Prostate gland (tissue), 2 donors: ENCODE data around the gene CTCF. TPM values are rescaled to one million over a fixed set of nuclear protein-coding genes. Genes with fewer than 3 reads are reported as not detected.

Experiments used
- DNase-seq: peaks from one replicate; pipeline ENCODE4 v3.0.0-alpha.2; 2019; ENCODE audit warnings: low spot score
- H3K27ac ChIP-seq, 2 donors: fragments of 200-600 bp; sonication (generic); 2 replicates each; pipeline ENCODE4 v1.5.1; 2017 to 2019
- H3K27me3 ChIP-seq: fragments of 200-600 bp; sonication (generic); replicated peaks from 2 replicates; pipeline ENCODE4 v1.5.1; 2019; ENCODE audit not compliant: insufficient read depth
- H3K36me3 ChIP-seq, 2 donors: fragments of 200-600 bp; sonication (generic); 1 replicate in 1 of 2; 2 replicates in 1 of 2; pipeline versions ENCODE4 v1.5.1 to v1.8.1; 2017 to 2019
- H3K4me1 ChIP-seq: fragments of 200-600 bp; sonication (generic); replicated peaks from 2 replicates; pipeline ENCODE4 v1.5.1; 2019
- H3K4me3 ChIP-seq, 2 donors: fragments of 200-600 bp; sonication (generic); 2 replicates each; pipeline ENCODE4 v1.5.1; 2017 to 2019
- H3K9me3 ChIP-seq: fragments of 200-600 bp; sonication (generic); 2 replicates; pipeline ENCODE4 v1.5.1; 2017
- POLR2A ChIP-seq: fragments of 450-650 bp; IDR thresholded peaks from one replicate; pipeline ENCODE4 v1.6.1; 2016; ENCODE audit warnings: antibody characterized with exemption, mild to moderate bottlenecking
- POLR2AphosphoS5 ChIP-seq: sonication (generic); formaldehyde crosslinking; IDR thresholded peaks from one replicate; pipeline ENCODE4 v1.6.1; 2017; ENCODE audit warnings: antibody characterized with exemption
- WGBS: methylation state at CpG from one replicate; pipeline ENCODE4 v1.1.5; 2018; 5-methylcytosine and 5-hydroxymethylcytosine counted together
- intact Hi-C: fragments of 100-400 bp; cut with DNase I; formaldehyde crosslinking; loops from one replicate; pipeline ENCODE4 v1.14.2; 2022
- small RNA-seq, 2 donors: library from RNA; depleted of rRNA; stranded (forward); fragments of <200 nt; gene quantifications; one replicate each; pipeline ENCODE3, GENCODE V24; 2016
- total RNA-seq, 2 donors: library from RNA; depleted of rRNA; stranded (reverse); fragments of >200 nt; gene quantifications; one replicate each; pipeline ENCODE4 v1.1.0, GENCODE V29; 2016
- TF ChIP-seq, protein P1 (sequence below), 4 experiments: fragments of 200-600 bp in 2 of 4; fragments of 450-650 bp in 2 of 4; sonication (generic) in 2 of 4; IDR thresholded peaks; 1 replicate in 3 of 4; 2 replicates in 1 of 4; pipeline ENCODE4 v1.5.1; 2016 to 2019; ENCODE audit warnings: antibody characterized with exemption in 4 of 4, mild to moderate bottlenecking in 2 of 4, moderate library complexity in 2 of 4

The CTCF gene
- total RNA-seq, 2 donors from 2014 or later, result 39.9 to 48.9 TPM

- peaks cover 9% of the 10 kb centered on the region for H3K4me1 ChIP-seq
- peak overlapping the region in 1 of 2 donors; percentile 46 for H3K27ac ChIP-seq
- intact Hi-C loops, result loop anchor here (10.0 kb wide), 1 partner anchor 126 kb away; the partner anchor contains the start of genes RANBP10 and TSNAXIP1
- whole genome bisulfite sequencing, result 44% methylated on average over 12 of the region's 12 CpGs
- no peaks in the 10 kb centered on the region for H3K9me3 ChIP-seq
- H3K27me3 ChIP-seq, result no peaks in the 10 kb centered on the region
- peak; percentile 55 for DNase-seq
- no peaks in the 10 kb centered on the region for H3K36me3 ChIP-seq
- TF ChIP-seq POLR2A (no peak), POLR2AphosphoS5 (peak; percentile 87)
- TF ChIP-seq, protein P1, sequence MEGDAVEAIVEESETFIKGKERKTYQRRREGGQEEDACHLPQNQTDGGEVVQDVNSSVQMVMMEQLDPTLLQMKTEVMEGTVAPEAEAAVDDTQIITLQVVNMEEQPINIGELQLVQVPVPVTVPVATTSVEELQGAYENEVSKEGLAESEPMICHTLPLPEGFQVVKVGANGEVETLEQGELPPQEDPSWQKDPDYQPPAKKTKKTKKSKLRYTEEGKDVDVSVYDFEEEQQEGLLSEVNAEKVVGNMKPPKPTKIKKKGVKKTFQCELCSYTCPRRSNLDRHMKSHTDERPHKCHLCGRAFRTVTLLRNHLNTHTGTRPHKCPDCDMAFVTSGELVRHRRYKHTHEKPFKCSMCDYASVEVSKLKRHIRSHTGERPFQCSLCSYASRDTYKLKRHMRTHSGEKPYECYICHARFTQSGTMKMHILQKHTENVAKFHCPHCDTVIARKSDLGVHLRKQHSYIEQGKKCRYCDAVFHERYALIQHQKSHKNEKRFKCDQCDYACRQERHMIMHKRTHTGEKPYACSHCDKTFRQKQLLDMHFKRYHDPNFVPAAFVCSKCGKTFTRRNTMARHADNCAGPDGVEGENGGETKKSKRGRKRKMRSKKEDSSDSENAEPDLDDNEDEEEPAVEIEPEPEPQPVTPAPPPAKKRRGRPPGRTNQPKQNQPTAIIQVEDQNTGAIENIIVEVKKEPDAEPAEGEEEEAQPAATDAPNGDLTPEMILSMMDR (IDR thresholded peaks at IDR 0.05), result no peak
- no peak overlapping the region for H3K4me3 ChIP-seq
Observed at GRCh38 chr16:67678354-67679023, 116.2 kb downstream of the CTCF start.

GRCh38 chr16:67679935-67680897 is 117.9 kb downstream of the CTCF start:
- H3K4me3 ChIP-seq, result no peak overlapping the region
- intact Hi-C loops, result loop anchor here (10.0 kb wide), 1 partner anchor 125 kb away; the partner anchor contains the start of genes RANBP10 and TSNAXIP1
- no peaks in the 10 kb centered on the region for H3K27me3 ChIP-seq
- H3K4me1 ChIP-seq, result peaks cover 3% of the 10 kb centered on the region
- H3K9me3 ChIP-seq, result no peaks in the 10 kb centered on the region
- no peaks in the 10 kb centered on the region for H3K36me3 ChIP-seq
- TF ChIP-seq POLR2A (no peak), POLR2AphosphoS5 (no peak)
- TF ChIP-seq, protein P1 (IDR thresholded peaks at IDR 0.05), result no peak
- no peak overlapping the region for H3K27ac ChIP-seq
- DNase-seq, result no peak
- 87% methylated on average over 10 of the region's 10 CpGs for WGBS

- TF ChIP-seq POLR2AphosphoS5 (no peak), POLR2A (no peak)
- TF ChIP-seq, protein P1 (IDR thresholded peaks at IDR 0.05), result no peak
- Histone ChIP-seq H3K27me3 (no peaks in the 10 kb centered on the region), H3K4me3 (no peak overlapping the region)
Observed at GRCh38 chr16:67683767-67684166, 121.4 kb downstream of the CTCF start.

GRCh38 chr16:67685388-67686112 is 123.2 kb downstream of the CTCF start:
- 85% methylated on average over 17 of the region's 17 CpGs for WGBS
- TF ChIP-seq POLR2A (no peak), POLR2AphosphoS5 (no peak)
- TF ChIP-seq, protein P1 (IDR thresholded peaks at IDR 0.05), result no peak
- H3K4me3 ChIP-seq, result no peak overlapping the region
- no peaks in the 10 kb centered on the region for H3K36me3 ChIP-seq
- H3K27ac ChIP-seq, result peak overlapping the region in 1 of 2 donors; percentile 15
- DNase-seq, result no peak
- no peaks in the 10 kb centered on the region for H3K4me1 ChIP-seq
- no peaks in the 10 kb centered on the region for H3K9me3 ChIP-seq
- H3K27me3 ChIP-seq, result no peaks in the 10 kb centered on the region
- intact Hi-C loops, result no loop called here

More at GRCh38 chr16:67683767-67684166, 121.4 kb downstream of the CTCF start:
- Histone ChIP-seq H3K36me3 (no peaks in the 10 kb centered on the region), H3K4me1 (no peaks in the 10 kb centered on the region), H3K27ac (no peak overlapping the region), H3K9me3 (no peaks in the 10 kb centered on the region)
- WGBS, result 96% methylated on average over 4 of the region's 4 CpGs
- intact Hi-C loops, result no loop called here
- no peak for DNase-seq

Small RNA genes lying within 50 kb of the gene (small RNA-seq; reads per million reads assigned to genes)
- 0 reads per million in 2 donors for gene AC027682.3

Other genes with a start within 250 kb of the CTCF start
- 1 to 10 TPM in 1 of 2 donors, not detected in 1; 7.0 TPM for gene KCTD19, start 235.8 kb upstream of the CTCF start, total RNA-seq
- 1 to 10 TPM in 1 of 2 donors, not detected in 1; 4.6 TPM for gene LRRC36, start 235.7 kb upstream of the CTCF start, total RNA-seq
- 1 to 10 TPM; 3.4 to 10.0 TPM for gene TPPP3, start 169.0 kb upstream of the CTCF start, total RNA-seq
- 10 to 100 TPM; 20.3 to 69.8 TPM for gene ZDHHC1, start 146.0 kb upstream of the CTCF start, total RNA-seq
- gene HSD11B2, start 131.4 kb upstream of the CTCF start, total RNA-seq, result 10 to 100 TPM; 11.4 to 35.6 TPM
- gene ATP6V0D1, start 81.4 kb upstream of the CTCF start, total RNA-seq, result 100 to 1,000 TPM in 1 of 2 donors, 10 to 100 TPM in 1; 98.3 to 138 TPM
- gene AGRP, start 79.0 kb upstream of the CTCF start, total RNA-seq, result 1 to 10 TPM in 1 of 2 donors, not detected in 1; 1.5 TPM
- gene RIPOR1, start 33.7 kb upstream of the CTCF start, total RNA-seq, result 100 to 1,000 TPM in 1 of 2 donors, 10 to 100 TPM in 1; 32.5 to 121 TPM
- gene CARMIL2, start 82.6 kb downstream of the CTCF start, total RNA-seq, result 1 to 10 TPM; 4.8 to 5.1 TPM
- 10 to 100 TPM; 17.1 to 45.4 TPM for gene ACD, start 97.7 kb downstream of the CTCF start, total RNA-seq
- gene PARD6A, start 98.4 kb downstream of the CTCF start, total RNA-seq, result 10 to 100 TPM in 1 of 2 donors, 1 to 10 TPM in 1; 3.4 to 13.7 TPM
- 10 to 100 TPM; 20.6 to 29.1 TPM for gene ENKD1, start 104.2 kb downstream of the CTCF start, total RNA-seq
- 10 to 100 TPM in 1 of 2 donors, 1 to 10 TPM in 1; 10.0 to 18.3 TPM for gene C16orf86, start 104.3 kb downstream of the CTCF start, total RNA-seq
- gene GFOD2, start 156.8 kb downstream of the CTCF start, total RNA-seq, result 10 to 100 TPM; 16.0 to 27.4 TPM
- 10 to 100 TPM; 11.1 to 22.8 TPM for gene RANBP10, start 244.0 kb downstream of the CTCF start, total RNA-seq
- gene TSNAXIP1, start 244.4 kb downstream of the CTCF start, total RNA-seq, result 1 to 10 TPM; 2.1 to 8.0 TPM